K562 (cell line): ENCODE measurements around the gene FBN1.

ENCODE experiments used
- CBX3 ChIP-seq, 2 experiments: IDR thresholded peaks; 1 replicate in 1 of 2; 2 replicates in 1 of 2; pipeline ENCODE4 v1.6.1; 2012; ENCODE audit warnings: inconsistent platforms in 2 of 2, low read length in 2 of 2, borderline replicate concordance in 1 of 2, control low read depth in 1 of 2
- CBX5 ChIP-seq: IDR thresholded peaks from 2 replicates; pipeline ENCODE4 v1.6.1; 2014; ENCODE audit warnings: low read depth, borderline replicate concordance
- CTCF ChIP-seq, 3 experiments: IDR thresholded peaks in 2 of 3; conservative IDR thresholded peaks in 1 of 3; 2 replicates each; pipeline ENCODE4 v1.5.1; 2011 to 2012; ENCODE audit warnings: low read length in 3 of 3, mild to moderate bottlenecking in 3 of 3, control low read depth in 2 of 3, improper control_type of control experiment in 1 of 3, inconsistent platforms in 1 of 3, low read depth in 1 of 3, mixed read lengths in 1 of 3, moderate library complexity in 1 of 3; ENCODE audit not compliant: insufficient read depth in 2 of 3
- GATAD2B ChIP-seq: fragments of 450-650 bp; IDR thresholded peaks from 2 replicates; pipeline ENCODE4 v1.6.1; 2017; ENCODE audit warnings: mild to moderate bottlenecking, borderline replicate concordance
- HMGXB4 ChIP-seq: sonication (generic); formaldehyde crosslinking; IDR thresholded peaks from 2 replicates; pipeline ENCODE4 v1.8.1; 2023; ENCODE audit warnings: mild to moderate bottlenecking, missing genetic modification reagents
- POLR2A ChIP-seq: fragments of 450-650 bp; conservative IDR thresholded peaks from 2 replicates; pipeline ENCODE4 v1.6.1; 2016
- REST ChIP-seq, 2 experiments: fragments of 450-650 bp; formaldehyde crosslinking in 1 of 2; IDR thresholded peaks; 2 replicates each; pipeline versions ENCODE4 v1.4.0 to v1.6.1; 2014 to 2020; ENCODE audit warnings: mild to moderate bottlenecking in 2 of 2, borderline replicate concordance in 1 of 2, low read depth in 1 of 2
- ZBTB1 ChIP-seq: sonication (generic); formaldehyde crosslinking; IDR thresholded peaks from 2 replicates; pipeline ENCODE4 v1.8.1; 2023; ENCODE audit warnings: missing genetic modification reagents, low read depth, mild to moderate bottlenecking, borderline replicate concordance
- ZNF778 ChIP-seq: fragments of 450-650 bp; formaldehyde crosslinking; IDR thresholded peaks from 2 replicates; pipeline ENCODE4 v1.4.0; 2020; ENCODE audit warnings: mild to moderate bottlenecking, moderate library complexity

GRCh38 chr15:48647962-48648361, 2.5 kb upstream of the FBN1 start:
- TF ChIP-seq CBX5 = no peak
- TF ChIP-seq ZBTB1 (CRISPR knock-in tag) = no peak
- no peak for TF ChIP-seq HMGXB4 (CRISPR knock-in tag)
- TF ChIP-seq CTCF (IDR thresholded peaks at IDR 0.05 in 2 of 3, conservative IDR thresholded peaks at IDR 0.05 in 1 of 3; ENCODE audit: insufficient read depth in 2 of 3, low read depth in 1 of 3, low read length in 3 of 3) = no peak
- TF ChIP-seq POLR2A = no peak
- TF ChIP-seq REST (IDR thresholded peaks at IDR 0.05; ENCODE audit: borderline replicate concordance) = no peak
- TF ChIP-seq REST (CRISPR knock-in tag; IDR thresholded peaks at IDR 0.05; ENCODE audit: low read depth) = no peak
- no peak for TF ChIP-seq CBX3 (IDR thresholded peaks at IDR 0.05; ENCODE audit: borderline replicate concordance in 1 of 2, low read length in 2 of 2)
- no peak for TF ChIP-seq GATAD2B
- no peak for TF ChIP-seq ZNF778 (CRISPR knock-in tag)
